RWPE1 (cell line): ENCODE results near the gene KRT75.
A peak's percentile ranks its signal among the peaks of the same experiment; 100 is the strongest.

Experiments
- CTCF ChIA-PET: fragments of 350-600 bp; sonication (Branson Sonifier 250); formaldehyde crosslinking; extraction: SDS; loops from one replicate; lab custom pipeline; 2021; lab: Yijun Ruan, JAX
- POLR2A ChIA-PET: fragments of 400-600 bp; formaldehyde crosslinking; extraction: SDS; loops from one replicate; lab custom pipeline; 2020; ENCODE audit warnings: antibody characterized with exemption; ENCODE audit not compliant: low non-redundant PET; lab: Yijun Ruan, JAX
- DNase-seq: peaks from one replicate; pipeline ENCODE4 v3.0.0; 2012; ENCODE audit warnings: low spot score
- H3K27ac ChIP-seq: fragments of 450-650 bp; 2 replicates; pipeline ENCODE4 v1.5.1; 2017
- CTCF ChIP-seq: fragments of 450-650 bp; conservative IDR thresholded peaks from 2 replicates; pipeline ENCODE4 v1.5.1; 2017; ENCODE audit warnings: low read depth, mild to moderate bottlenecking

The KRT75 gene

GRCh38 chr12:52400906-52401305 is 33.3 kb downstream of the KRT75 start:
- H3K27ac ChIP-seq = no peak overlapping the region
- no peak for DNase-seq
- no peak for TF ChIP-seq CTCF
- ChIA-PET CTCF (no interaction called here), POLR2A (no interaction called here)

GRCh38 chr12:52399756-52400155 is 34.4 kb downstream of the KRT75 start:
- CTCF ChIA-PET = interaction anchor here (0.6 kb wide), 1 partner anchor 544 kb away, joined by 4 read pairs; no protein-coding TSS in a partner anchor
- POLR2A ChIA-PET = no interaction called here
- TF ChIP-seq CTCF = no peak
- no peak for DNase-seq
- H3K27ac ChIP-seq = no peak overlapping the region

- no peak for DNase-seq
- POLR2A ChIA-PET = no interaction called here
- CTCF ChIA-PET = interaction anchor here (0.6 kb wide), 1 partner anchor 1042 kb away, joined by 3 read pairs; no protein-coding TSS in a partner anchor
- no peak for TF ChIP-seq CTCF
- no peak overlapping the region for H3K27ac ChIP-seq
These were observed 36.0 kb downstream of the KRT75 start for GRCh38 chr12:52398176-52398575.

GRCh38 chr12:52396656-52397055 is 37.5 kb downstream of the KRT75 start:
- TF ChIP-seq CTCF = no peak
- peak overlapping the region; percentile 66 for H3K27ac ChIP-seq
- ChIA-PET POLR2A (no interaction called here), CTCF (interaction anchor here (0.7 to 1.2 kb wide), 3 partner anchors 24 to 133 kb away, joined by 4 read pairs; no protein-coding TSS in a partner anchor)
- DNase-seq = no peak

- CTCF ChIA-PET = interaction anchor here (0.5 to 1.5 kb wide), 9 partner anchors 23 to 484 kb away, joined by 3 to 5 read pairs (median 3); partner anchors contain the start of gene KRT75
- peak overlapping the region; percentile 66 for H3K27ac ChIP-seq
- POLR2A ChIA-PET = no interaction called here
- DNase-seq = peak; percentile 55
- no peak for TF ChIP-seq CTCF
These were observed 38.3 kb downstream of the KRT75 start for GRCh38 chr12:52395761-52396434.

- ChIA-PET POLR2A (no interaction called here), CTCF (interaction anchor here (0.6 to 1.5 kb wide), 4 partner anchors 99 to 485 kb away, joined by 3 to 5 read pairs (median 3); no protein-coding TSS in a partner anchor)
These were observed 39.2 kb downstream of the KRT75 start for GRCh38 chr12:52394836-52395405.

More at GRCh38 chr12:52394836-52395405, 39.2 kb downstream of the KRT75 start:
- TF ChIP-seq CTCF = no peak
- no peak for DNase-seq
- H3K27ac ChIP-seq = no peak overlapping the region; the same call in 1 of the 2 replicates
